Type B pancreatic cell (in vitro differentiated cells): ENCODE measurements around the gene ATP5MC2. TPM values are rescaled to one million over a fixed set of nuclear protein-coding genes. Genes with fewer than 3 reads are reported as not detected.

Source experiments
- DNase-seq: peaks from one replicate; pipeline ENCODE4 v3.0.0; 2021; ENCODE audit warnings: mixed read lengths; ENCODE audit not compliant: unreplicated experiment; ENCODE audit errors: extremely low spot score
- H3K27ac Mint-ChIP-seq: 2 replicates; pipeline ENCODE4 v1.8.0; 2021; ENCODE audit warnings: mild to moderate bottlenecking, mixed read lengths
- H3K27me3 Mint-ChIP-seq: 2 replicates; pipeline ENCODE4 v1.8.0; 2021; ENCODE audit warnings: mixed read lengths
- H3K36me3 Mint-ChIP-seq: 2 replicates; pipeline ENCODE4 v1.8.0; 2021; ENCODE audit warnings: mixed read lengths
- H3K4me1 Mint-ChIP-seq: one replicate; pipeline ENCODE4 v1.8.0; 2021; ENCODE audit warnings: mixed read lengths; ENCODE audit not compliant: unreplicated experiment
- H3K4me3 Mint-ChIP-seq: 2 replicates; pipeline ENCODE4 v1.8.0; 2021; ENCODE audit warnings: mild to moderate bottlenecking, mixed read lengths
- H3K9me3 Mint-ChIP-seq: 2 replicates; pipeline ENCODE4 v1.8.0; 2021; ENCODE audit warnings: mixed read lengths
- CTCF ChIP-seq: fragments of 200-600 bp; sonication (generic); conservative IDR thresholded peaks from 2 replicates; pipeline ENCODE4 v1.5.0; 2021; ENCODE audit warnings: antibody characterized with exemption, mild to moderate bottlenecking
- total RNA-seq: library from RNA; stranded (reverse); gene quantifications from 2 replicates; pipeline ENCODE4 v1.2.1, GENCODE V29; 2021; ENCODE audit warnings: low replicate concordance

The ATP5MC2 gene
- total RNA-seq, 1 donor from 2014 or later: 402 TPM

- no peak for DNase-seq
- Mint-ChIP-seq H3K27ac (peak overlapping the region; percentile 95), H3K4me3 (peak overlapping the region; percentile 98)
These were observed 51.4 kb downstream of the ATP5MC2 start for GRCh38 chr12:53624458-53624857.

GRCh38 chr12:53623548-53624385 lies 52.1 kb downstream of the ATP5MC2 start:
- Mint-ChIP-seq H3K9me3 (no peaks in the 10 kb centered on the region), H3K27ac (peak overlapping the region; percentile 95), H3K27me3 (no peaks in the 10 kb centered on the region), H3K36me3 (peaks cover 3% of the 10 kb centered on the region), H3K4me1 (peaks cover 28% of the 10 kb centered on the region), H3K4me3 (peak overlapping the region; percentile 98)
- no peak for TF ChIP-seq CTCF
- DNase-seq: no peak

More at GRCh38 chr12:53624458-53624857, 51.4 kb downstream of the ATP5MC2 start:
- Mint-ChIP-seq H3K9me3 (no peaks in the 10 kb centered on the region), H3K27me3 (no peaks in the 10 kb centered on the region), H3K36me3 (peaks cover 3% of the 10 kb centered on the region), H3K4me1 (peaks cover 28% of the 10 kb centered on the region)
- no peak for TF ChIP-seq CTCF

GRCh38 chr12:53622724-53623123 lies 53.2 kb downstream of the ATP5MC2 start:
- Mint-ChIP-seq H3K4me3 (no peak overlapping the region), H3K27ac (no peak overlapping the region), H3K4me1 (peaks cover 38% of the 10 kb centered on the region), H3K9me3 (no peaks in the 10 kb centered on the region), H3K36me3 (peaks cover 8% of the 10 kb centered on the region), H3K27me3 (no peaks in the 10 kb centered on the region)
- no peak for TF ChIP-seq CTCF
- no peak for DNase-seq

- H3K27ac Mint-ChIP-seq: peak overlapping the region; percentile 37
- H3K4me1 Mint-ChIP-seq: peaks cover 11% of the 10 kb centered on the region
- no peak for DNase-seq
- TF ChIP-seq CTCF: no peak
- no peaks in the 10 kb centered on the region for H3K27me3 Mint-ChIP-seq
- peaks cover 7% of the 10 kb centered on the region for H3K36me3 Mint-ChIP-seq
- no peak overlapping the region for H3K4me3 Mint-ChIP-seq
- no peaks in the 10 kb centered on the region for H3K9me3 Mint-ChIP-seq
These were observed 57.6 kb downstream of the ATP5MC2 start for GRCh38 chr12:53618275-53618674.

- no peak for TF ChIP-seq CTCF
- Mint-ChIP-seq H3K36me3 (peaks cover 7% of the 10 kb centered on the region), H3K4me1 (peaks cover 11% of the 10 kb centered on the region), H3K9me3 (no peaks in the 10 kb centered on the region), H3K4me3 (no peak overlapping the region), H3K27ac (peak overlapping the region; percentile 37), H3K27me3 (no peaks in the 10 kb centered on the region)
- no peak for DNase-seq
These were observed 58.2 kb downstream of the ATP5MC2 start for GRCh38 chr12:53617700-53618099.
